Inferior parietal cortex (tissue), 1 donor: Measurements from ENCODE around the gene KIAA2012.

Experiments used
- DNase-seq: peaks from one replicate; pipeline ENCODE4 v3.0.0-alpha.2; 2016; ENCODE audit errors: extremely low spot score

KIAA2012 gene

DNA sequence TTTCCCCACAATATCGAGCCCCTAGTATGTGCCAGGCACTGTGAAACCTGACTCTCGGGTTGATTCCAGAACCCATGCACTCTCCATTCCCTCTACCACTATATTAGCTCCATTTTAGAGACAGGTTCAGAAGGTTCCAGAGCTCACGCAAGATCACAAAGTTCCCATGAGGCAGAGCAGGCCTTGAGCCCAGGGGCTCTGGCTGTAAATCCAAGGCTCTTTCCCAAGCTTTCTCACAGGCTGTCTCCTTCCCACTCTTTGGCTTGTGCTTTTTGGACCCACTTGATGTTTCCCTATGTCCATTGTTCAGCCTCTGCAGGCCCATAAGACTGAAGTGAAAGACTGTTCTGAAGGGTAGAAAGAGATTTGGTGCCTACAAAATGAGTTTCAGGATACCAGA, 15.7 kb downstream of the KIAA2012 start:
- DNase-seq: no peak

DNA sequence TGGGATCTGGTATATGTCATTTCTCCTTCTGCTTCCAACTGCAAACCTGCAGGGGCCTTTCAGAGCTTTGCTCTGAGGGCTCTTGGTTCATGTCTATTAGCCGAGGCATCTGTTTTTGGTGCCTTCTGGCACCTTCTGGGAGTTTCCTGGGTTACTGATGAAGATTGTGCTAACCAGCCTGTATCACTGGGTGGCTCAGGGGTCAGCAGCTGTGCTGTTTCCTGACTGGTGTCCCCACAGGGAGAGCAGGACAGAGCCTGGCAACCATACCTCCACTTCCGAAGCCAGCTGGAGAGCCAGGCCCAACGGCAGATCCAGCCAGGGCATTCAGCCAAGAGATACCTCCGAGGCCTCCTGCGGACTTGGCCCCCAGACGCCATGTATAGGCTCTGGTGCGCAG, 17.5 kb downstream of the KIAA2012 start:
- DNase-seq: no peak

- DNase-seq: no peak
Observed at GRCh38 chr2:202091476-202091875, 18.4 kb downstream of the KIAA2012 start.

DNA sequence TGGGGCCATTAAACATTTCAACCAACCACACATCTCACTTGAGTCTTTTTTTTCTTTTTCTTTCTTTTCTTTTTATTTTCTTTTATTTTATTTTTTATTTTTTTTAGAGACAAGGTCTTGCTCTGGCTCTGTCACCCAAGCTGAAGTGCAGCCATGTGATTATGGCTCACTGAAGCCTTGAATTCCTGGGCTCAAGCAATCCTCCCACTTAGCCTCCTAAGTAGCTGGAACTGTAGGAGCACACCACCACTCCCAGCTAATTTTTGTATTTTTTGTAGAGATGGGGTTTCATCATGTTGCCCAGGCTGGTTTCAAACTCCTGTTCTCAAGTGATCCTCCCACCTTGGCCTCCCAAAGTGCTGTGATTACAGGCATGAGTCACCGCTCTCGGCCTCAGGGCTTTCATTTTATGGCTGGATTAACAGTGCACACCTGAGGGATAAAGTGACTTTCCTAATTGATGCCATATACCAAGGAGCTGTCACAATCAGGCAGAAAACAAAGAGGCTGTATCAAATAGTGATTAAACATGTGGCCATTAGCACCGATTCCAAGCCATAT, 21.5 kb downstream of the KIAA2012 start:
- no peak for DNase-seq

GRCh38 chr2:202095235-202095634, 22.2 kb downstream of the KIAA2012 start:
- DNase-seq: no peak

DNA sequence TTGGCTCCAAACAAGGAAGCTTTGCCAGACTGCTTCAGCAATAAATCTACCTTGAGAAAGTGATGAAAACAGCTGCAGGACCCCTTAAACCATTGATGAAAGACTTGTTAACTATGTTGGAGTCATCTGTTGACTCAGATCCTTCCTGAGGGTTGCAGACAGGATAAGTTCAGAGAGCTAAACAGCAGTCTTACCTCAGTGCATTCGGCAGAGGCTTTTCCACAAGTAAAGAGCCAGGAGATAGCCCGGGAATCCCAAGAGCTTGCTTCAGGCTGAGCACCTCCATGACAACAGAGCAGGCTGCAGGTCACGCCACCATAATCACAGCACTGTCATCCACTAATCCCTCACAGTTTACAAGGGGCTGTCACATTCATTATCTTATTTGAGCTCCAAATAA, 23.7 kb downstream of the KIAA2012 start:
- no peak for DNase-seq

DNA sequence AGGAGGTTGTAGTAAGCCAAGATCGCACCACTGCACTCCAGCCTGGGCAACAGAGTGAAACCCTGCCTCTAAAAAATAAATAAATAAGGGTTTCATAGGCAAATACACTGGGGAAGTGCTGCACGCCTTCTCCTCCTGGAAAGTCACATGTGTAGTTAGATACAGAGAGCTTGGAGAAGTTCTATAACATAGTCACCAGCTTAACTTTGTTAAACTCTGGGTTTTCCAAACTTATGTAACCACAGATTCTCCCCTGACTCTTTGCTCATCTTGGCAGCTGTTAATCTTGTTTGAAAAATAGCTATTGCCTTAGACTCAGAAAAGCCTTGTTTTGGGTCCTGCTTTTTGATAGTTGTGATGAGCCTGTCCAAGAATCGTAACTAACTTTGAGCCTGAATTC, 25.2 kb downstream of the KIAA2012 start:
- DNase-seq: no peak

DNA sequence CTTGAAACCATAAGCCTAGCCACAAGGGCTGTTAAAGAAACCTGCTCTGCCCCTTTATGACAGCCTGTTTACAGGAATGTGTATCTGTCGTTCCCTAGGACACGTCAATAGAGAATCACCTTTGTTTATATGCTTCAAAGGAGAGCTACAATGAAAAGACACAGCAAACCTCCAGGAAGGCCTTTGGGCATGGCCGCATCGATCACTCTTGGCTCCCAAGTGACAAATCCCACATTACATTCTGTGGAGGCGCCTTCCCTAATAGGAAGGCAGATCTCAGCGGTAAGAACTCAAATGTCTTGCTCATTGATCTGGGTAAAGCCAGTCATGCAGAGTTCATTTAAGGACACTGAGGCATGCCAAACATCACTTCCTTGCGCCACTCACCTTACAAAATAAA, 26.5 kb downstream of the KIAA2012 start:
- DNase-seq: no peak

DNA sequence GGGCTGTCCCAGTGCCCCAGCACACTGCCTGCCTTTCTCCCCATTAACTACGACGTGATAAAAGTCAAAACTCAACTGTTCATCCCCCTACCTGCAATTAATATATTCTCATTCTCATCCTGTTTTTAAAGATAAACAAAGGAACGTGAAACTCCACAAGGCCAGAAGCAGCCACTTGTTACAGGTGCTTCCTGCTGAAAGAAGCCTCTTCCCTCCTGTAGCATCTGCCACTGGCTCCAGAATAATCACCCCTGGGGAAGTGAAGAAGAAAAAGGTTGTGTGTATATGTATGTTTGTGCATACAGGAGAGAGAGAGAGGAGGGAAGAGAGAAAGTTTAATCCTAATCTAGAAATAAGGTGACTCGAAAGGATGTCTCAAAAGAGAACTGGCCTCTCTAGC, 27.1 kb downstream of the KIAA2012 start:
- DNase-seq: no peak

DNA sequence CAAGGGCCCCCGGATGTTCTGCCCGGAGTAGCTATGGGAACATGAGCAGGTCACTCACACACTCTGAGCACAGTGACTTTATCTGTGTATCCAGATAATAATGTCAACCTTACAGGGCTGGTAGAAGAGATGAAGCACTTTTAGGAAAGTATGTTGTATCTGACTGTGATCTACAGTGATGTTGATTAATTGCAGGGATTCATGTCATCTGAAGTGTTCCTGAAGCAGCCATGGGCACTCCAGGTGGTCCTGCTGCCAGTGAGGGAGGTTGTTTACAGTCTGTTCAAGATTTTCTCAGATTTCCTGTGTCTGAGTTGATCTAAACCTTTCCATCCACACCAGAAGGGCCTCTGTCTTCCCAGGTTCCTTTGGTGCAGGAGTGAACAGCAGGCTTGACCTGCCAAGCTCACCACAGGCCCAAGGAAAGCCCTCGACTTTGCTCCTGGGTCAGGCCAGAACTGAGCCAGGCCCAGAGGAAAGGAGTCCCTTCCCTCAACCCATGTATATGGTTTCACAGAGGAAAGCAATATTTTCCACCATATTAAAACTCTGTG, 28.0 kb downstream of the KIAA2012 start:
- no peak for DNase-seq

- DNase-seq: no peak
Observed at GRCh38 chr2:202102425-202103000, 29.5 kb downstream of the KIAA2012 start.

- no peak for DNase-seq
Observed at GRCh38 chr2:202104286-202104870, 31.3 kb downstream of the KIAA2012 start.

DNA sequence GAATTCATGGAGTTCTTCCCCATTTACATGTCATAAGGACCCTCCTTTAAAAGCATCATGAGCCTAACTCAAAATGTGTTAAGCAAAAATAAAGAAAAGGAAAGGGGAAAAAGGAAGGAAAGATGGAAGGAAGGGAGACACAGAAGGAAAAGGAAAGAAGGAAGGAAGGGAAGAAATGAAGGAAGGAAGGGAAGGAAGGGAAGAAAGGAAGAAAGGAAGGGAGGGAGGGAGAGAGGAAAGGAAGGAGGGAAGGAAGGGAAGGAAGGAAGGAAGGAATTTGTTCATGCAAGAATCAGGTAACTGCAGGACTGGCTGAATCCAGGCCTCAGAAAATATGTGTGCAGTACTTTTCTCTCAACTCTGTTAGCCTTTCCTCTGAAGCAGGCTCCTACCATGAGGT, 32.0 kb downstream of the KIAA2012 start:
- no peak for DNase-seq

DNA sequence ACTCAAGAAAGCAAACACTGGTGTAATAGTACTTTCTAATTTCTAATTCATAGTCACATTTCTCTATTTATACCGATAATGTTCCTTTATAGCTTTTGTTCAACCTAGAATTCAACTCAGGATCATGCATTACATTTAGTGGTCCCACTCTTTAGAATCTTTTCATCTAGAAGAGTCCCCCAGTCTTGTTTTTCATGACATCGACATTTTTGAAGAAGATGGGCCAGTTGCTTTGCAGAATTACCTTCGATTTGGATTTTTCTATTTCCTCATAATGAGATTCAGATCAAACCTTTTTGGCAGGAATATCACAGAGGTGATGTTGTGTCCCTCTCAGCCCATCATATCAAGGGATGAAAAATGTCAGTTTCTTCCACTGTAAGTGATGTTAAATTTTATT, 35.3 kb downstream of the KIAA2012 start:
- no peak for DNase-seq

DNA sequence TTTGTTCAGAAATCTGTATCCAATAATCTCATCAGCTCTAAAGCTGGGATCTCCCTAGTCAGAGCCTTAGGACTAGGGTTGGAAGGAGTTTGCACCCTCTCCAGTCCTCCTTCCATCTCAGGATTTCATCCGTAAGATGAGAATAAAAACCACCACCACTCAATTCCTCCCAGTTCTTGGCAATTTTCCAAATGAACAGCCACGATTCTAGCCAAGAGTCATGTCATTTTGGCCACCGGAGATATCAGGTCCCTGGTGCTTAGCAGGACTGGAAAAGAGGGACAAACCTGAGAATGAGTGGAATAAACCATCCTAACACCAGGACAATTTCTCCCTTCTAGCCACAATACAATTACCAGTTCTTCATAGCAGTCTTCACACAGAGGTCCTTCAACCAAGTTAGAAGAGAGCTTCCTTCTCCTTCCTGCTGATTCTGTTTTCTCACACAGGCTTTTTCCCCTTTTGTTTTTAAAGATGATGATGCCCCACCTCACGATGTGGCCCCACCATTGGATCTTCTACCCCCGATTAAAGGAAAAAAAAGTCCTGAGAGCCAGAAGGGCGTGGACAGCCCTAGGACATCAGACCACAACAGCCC, 36.2 kb downstream of the KIAA2012 start:
- DNase-seq: no peak

DNA sequence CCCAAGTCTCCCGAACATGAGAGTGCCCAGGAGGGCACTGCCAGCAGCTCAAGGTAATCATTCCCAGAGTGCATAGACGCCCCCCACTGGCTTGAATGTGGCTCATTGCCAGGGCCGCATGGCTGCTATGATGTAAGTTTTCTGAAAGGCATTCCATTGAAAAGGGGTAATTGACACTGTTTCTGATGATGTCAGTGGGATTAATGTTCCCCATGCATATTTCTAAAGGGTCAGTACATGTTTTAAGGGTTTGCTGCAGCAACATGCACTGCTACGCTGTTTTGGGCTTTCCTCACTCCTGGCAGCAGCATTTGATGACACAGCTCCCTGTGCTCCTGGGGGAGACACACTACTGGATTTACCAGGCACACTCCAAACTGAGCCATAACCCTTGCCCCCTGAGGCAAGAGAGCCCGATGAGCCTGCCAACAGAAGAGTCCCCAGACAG, 36.7 kb downstream of the KIAA2012 start:
- DNase-seq: no peak

DNA sequence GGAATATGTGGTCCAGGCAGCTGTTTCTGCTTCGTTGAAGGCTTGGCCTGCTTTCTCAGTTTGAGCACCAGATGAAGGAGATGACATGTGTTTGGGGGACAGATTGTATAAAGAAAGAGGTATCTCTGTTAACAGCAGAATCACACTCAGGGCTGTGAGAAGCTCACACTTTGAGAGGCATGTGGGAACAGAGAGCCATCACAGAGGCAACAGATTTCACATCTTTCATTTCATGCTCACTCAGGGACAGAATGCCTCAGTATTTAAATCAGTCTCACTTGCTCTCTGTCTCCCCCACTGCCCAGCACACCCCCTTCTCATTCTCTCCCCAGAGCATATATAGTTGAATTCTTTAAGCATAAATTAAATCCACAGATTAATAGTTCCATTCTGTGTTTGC, 37.4 kb downstream of the KIAA2012 start:
- peak; percentile 17 for DNase-seq

DNA sequence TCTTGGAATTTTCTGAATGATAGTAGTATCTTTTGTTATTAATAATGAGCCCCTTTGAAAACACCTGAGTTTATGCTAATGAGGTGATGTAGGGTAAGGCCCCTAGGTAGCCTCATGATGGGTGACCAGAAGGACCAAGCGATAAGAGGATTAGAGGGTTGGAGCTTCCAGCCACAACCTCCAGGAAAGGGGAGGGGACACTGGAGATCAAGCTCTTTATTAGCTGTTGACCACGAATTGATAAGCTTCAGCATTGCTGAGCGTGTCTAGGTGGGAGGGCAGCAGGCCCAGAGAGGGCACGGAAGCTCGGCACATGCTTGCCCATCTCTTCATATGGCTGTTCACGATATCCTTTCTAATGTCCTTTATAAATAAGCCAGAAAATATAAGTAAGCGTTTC, 39.0 kb downstream of the KIAA2012 start:
- no peak for DNase-seq

DNA sequence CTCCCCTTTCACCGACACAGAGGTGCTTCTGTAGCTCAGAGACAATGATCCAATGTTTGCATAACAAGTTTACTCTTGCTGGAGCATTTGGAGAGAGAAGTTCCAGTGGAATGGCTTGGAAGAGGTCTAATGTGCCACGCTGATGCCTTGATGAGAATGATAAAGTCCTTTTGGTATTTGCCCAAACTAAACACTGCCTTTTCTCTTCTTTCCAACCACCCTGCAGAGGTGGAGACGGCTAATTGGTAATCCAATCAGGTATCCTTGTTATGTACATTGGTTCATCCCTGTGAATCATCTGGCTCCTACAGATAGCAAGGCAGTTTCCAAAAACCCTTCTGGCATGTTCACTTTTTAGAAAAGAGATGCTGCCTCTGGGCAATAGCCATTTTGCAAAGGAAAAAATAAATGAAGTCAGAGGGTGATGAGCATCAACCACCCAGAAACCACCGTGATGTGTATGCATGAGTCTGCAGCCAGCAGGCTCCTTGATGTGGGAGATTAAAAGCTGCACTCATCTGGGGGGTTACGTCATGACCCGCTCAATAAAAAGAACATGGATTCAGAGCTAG, 40.6 kb downstream of the KIAA2012 start:
- DNase-seq: no peak

- no peak for DNase-seq
Observed at GRCh38 chr2:202114291-202114690, 41.2 kb downstream of the KIAA2012 start.

- no peak for DNase-seq
Observed at GRCh38 chr2:202114795-202115194, 41.7 kb downstream of the KIAA2012 start.

GRCh38 chr2:202115479-202115971, 42.5 kb downstream of the KIAA2012 start:
- DNase-seq: no peak
